ENCODE measurements around the gene NFYA. TPM values are rescaled to one million over a fixed set of nuclear protein-coding genes. Genes with fewer than 3 reads are reported as not detected.

The NFYA gene
- total and polyA plus RNA-seq, 2 of the 13 experiments (the other 11 are each of a cell fraction or from before 2014, with no cell fraction given) = 16.0 to 22.9 TPM

GRCh38 chr6:41072836-41073202, at the start of gene NFYA (continued):
- TF ChIP-seq PRDM10 (CRISPR knock-in tag; IDR thresholded peaks at IDR 0.05; ENCODE audit: low read depth) (no peak), MYC (CRISPR knock-in tag; IDR thresholded peaks at IDR 0.05; ENCODE audit: borderline replicate concordance) (no peak), ZNF512B (CRISPR knock-in tag; IDR thresholded peaks at IDR 0.05; ENCODE audit: borderline replicate concordance) (no peak), ZNF609 (CRISPR knock-in tag; IDR thresholded peaks at IDR 0.05; ENCODE audit: borderline replicate concordance) (peak; percentile 6; the same call in 1 of the 2 replicates), RNF219 (CRISPR knock-in tag; IDR thresholded peaks at IDR 0.05) (no peak), CEBPB (IDR thresholded peaks at IDR 0.05; ENCODE audit: borderline replicate concordance, low read depth, low read length) (no peak), RCOR2 (CRISPR knock-in tag; IDR thresholded peaks at IDR 0.05) (no peak)
- TF ChIP-seq, protein P1, sequence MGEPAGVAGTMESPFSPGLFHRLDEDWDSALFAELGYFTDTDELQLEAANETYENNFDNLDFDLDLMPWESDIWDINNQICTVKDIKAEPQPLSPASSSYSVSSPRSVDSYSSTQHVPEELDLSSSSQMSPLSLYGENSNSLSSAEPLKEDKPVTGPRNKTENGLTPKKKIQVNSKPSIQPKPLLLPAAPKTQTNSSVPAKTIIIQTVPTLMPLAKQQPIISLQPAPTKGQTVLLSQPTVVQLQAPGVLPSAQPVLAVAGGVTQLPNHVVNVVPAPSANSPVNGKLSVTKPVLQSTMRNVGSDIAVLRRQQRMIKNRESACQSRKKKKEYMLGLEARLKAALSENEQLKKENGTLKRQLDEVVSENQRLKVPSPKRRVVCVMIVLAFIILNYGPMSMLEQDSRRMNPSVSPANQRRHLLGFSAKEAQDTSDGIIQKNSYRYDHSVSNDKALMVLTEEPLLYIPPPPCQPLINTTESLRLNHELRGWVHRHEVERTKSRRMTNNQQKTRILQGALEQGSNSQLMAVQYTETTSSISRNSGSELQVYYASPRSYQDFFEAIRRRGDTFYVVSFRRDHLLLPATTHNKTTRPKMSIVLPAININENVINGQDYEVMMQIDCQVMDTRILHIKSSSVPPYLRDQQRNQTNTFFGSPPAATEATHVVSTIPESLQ (CRISPR knock-in tag; conservative IDR thresholded peaks at IDR 0.05) = peak; percentile 45; the same call in 1 of the 2 replicates
- TF ChIP-seq, protein P2, sequence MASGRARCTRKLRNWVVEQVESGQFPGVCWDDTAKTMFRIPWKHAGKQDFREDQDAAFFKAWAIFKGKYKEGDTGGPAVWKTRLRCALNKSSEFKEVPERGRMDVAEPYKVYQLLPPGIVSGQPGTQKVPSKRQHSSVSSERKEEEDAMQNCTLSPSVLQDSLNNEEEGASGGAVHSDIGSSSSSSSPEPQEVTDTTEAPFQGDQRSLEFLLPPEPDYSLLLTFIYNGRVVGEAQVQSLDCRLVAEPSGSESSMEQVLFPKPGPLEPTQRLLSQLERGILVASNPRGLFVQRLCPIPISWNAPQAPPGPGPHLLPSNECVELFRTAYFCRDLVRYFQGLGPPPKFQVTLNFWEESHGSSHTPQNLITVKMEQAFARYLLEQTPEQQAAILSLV (CRISPR knock-in tag; IDR thresholded peaks at IDR 0.05; ENCODE audit: borderline replicate concordance) = no peak
